Activated T-cell treated with anti-CD3 and anti-CD28 coated beads for 4 hours (primary cell): Measurements from ENCODE around the gene SGCA.

Source experiments
- DNase-seq: peaks from one replicate; pipeline ENCODE4 v3.0.0-alpha.2; 2020

Gene SGCA

DNA sequence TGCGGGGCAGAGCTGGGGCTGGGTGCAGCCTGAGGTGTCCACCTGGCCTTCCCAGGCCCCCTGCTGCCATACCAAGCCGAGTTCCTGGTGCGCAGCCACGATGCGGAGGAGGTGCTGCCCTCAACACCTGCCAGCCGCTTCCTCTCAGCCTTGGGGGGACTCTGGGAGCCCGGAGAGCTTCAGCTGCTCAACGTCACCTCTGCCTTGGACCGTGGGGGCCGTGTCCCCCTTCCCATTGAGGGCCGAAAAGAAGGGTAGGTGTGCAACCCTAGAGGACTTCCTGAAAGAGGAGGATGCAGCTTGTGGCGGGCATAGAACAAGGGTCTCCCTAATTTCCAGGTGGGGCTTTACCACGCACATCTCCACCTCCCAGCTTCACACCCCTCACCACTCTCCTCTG lies 2.5 kb downstream of the SGCA start:
- DNase-seq, result no peak

DNA sequence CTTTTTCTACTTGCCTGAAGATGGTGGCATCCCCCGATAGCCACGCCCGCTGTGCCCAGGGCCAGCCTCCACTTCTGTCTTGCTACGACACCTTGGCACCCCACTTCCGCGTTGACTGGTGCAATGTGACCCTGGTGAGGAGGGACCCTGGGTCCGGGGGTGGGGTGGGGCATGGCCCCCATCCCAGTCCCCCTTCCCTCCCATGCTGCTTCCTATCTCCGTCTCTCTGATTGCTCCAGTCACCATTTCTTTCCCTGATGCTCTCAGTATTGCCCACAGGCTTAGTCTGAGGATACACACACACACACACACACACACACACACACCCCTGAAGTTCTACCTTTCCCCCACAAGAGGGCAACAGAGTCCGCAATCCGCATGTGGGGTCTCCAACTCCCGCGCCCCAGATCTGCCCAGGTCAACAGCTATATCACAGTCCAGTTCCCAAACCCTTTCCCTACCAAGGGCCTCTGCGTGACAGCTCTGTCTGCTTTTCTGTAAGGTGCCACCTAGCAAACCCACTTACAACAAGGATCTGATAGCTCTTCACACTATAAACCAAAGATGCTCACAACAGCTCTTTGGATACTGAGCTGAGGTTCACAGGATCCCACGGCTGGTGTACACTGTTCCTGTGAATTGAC lies 3.4 kb downstream of the SGCA start:
- no peak for DNase-seq

DNA sequence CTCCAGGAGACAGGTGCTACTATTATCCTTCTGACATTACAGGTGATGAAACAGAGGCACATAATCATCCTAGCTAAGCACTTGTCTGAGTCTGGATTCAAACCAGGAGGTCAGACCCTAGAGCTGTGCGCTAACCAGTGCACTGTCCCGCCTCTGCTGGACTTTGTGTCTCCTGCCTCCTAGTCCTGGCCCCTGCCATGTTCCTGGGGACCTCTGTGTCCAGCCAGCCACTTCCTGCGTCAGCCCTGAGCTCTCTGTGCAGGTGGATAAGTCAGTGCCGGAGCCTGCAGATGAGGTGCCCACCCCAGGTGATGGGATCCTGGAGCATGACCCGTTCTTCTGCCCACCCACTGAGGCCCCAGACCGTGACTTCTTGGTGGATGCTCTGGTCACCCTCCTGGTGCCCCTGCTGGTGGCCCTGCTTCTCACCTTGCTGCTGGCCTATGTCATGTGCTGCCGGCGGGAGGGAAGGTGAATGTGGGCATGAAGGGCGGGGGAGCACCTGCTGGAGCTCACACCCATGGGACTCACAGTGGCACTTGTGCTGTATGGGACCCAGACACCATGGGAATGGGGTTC lies 4.2 kb downstream of the SGCA start:
- no peak for DNase-seq

DNA sequence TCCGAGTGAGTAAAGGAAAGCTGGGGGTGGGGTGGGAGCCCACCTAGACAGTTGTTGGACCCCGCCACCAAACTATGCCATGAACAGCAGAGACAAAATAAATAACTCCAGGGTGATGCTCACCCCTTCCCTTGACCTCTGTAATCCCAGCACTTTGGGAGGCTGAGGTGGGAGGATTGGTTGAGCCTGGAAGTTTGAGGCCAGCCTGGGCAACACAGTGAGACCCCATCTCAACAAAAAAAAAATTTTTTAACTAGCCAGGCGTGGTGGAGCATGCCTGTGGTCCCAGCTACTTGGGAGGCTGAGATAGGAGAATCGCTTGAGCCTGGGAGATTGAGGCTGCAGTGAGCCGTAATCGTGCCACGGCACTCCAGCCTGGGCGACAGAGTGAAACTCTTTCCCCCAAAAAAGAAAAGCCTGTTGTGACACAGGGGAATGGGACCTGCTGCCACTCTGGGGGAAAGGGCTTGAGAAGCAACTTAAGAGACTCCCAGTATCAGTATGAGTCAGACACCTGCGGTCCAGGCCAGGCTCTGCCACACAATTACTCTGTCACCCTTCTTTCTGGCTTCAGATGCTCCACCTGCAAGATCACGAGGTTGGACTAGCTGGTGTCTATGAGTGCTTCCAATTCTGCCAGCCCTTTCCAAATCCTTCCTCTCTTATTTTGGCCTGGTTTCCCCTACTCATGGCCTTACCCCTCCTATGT lies 5.0 kb downstream of the SGCA start:
- no peak for DNase-seq

- no peak for DNase-seq
Measured at GRCh38 chr17:50171371-50172071, 5.7 kb downstream of the SGCA start.

GRCh38 chr17:50172130-50172529 lies 6.3 kb downstream of the SGCA start:
- DNase-seq, result no peak

- DNase-seq, result no peak
Measured at GRCh38 chr17:50172936-50173334, 7.1 kb downstream of the SGCA start.

DNA sequence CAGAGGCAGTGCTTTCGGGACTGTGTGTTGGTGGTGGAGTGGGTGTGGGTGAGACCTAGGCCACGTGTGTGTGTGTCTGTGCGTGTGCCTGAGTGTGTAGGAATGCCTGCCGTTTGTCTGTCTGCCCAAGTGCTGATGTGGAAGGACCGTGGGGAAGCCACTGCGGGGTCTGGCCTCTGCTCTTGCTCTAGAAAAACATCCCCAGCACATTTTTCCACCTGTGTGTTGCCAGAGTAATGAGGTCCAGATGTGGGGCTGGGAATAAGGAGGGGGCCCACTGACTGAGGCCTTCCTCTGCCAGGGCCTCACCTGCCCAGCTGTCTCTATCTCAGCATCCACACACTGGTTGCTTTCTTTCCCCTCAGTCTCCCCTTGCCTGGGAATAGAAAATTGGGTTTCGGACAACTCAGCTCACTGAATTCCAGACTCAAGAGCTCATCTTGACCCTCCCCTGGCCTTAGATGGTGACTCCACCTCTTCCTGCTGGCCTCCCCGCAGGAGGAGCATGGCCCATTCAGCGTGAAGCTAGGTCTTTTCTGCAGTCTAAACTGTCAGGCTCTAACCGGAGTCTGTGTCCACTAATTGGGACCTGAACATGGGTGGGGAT lies 7.6 kb downstream of the SGCA start:
- no peak for DNase-seq

DNA sequence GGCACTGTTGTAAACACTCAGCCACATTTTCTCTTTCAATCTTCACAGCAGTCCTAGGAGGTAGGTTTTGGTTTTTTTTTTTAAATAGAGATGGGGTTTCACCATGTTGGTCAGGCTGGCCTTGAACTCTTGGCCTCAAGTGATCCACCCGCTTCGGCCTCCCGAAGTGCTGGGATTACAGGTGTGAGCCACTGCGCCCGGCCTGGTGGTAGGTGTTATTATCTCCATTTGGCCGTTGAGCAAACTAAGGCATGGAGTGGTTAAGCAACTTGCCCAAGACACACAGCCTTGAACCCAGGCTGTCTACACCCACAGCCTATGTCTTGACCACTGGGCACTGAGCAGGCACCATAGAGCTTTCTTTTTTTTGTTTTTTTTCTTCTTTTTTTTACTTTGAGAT lies 8.6 kb downstream of the SGCA start:
- no peak for DNase-seq

DNA sequence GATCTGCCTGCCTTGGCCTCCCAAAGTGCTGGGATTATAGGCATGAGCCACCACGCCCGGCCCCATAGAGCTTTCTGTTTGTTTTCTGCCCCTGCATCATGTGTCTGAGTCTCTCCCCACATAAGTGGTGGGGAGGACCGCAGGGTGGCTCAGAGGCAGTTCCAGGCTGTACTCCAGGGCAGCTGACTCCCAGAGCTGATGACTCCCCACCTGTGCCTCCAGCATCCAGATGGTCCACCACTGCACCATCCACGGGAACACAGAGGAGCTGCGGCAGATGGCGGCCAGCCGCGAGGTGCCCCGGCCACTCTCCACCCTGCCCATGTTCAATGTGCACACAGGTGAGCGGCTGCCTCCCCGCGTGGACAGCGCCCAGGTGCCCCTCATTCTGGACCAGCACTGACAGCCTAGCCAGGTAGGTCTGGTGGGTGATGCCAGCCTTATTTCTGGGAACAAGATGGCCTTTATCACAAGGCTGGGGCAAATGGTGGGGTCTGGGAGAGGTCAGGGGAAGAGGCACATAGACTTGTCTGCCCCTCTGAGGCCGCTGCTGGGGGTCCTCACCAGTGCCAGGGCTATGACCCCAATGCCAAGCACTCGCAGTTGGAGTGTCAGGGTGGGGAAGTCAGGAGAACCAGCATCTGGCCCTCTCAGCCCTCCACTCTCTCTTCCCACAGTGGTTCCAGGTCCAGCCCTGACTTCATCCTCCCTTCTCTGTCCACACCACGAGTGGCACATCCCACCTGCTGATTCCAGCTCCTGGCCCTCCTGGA lies 9.4 kb downstream of the SGCA start:
- DNase-seq, result no peak

DNA sequence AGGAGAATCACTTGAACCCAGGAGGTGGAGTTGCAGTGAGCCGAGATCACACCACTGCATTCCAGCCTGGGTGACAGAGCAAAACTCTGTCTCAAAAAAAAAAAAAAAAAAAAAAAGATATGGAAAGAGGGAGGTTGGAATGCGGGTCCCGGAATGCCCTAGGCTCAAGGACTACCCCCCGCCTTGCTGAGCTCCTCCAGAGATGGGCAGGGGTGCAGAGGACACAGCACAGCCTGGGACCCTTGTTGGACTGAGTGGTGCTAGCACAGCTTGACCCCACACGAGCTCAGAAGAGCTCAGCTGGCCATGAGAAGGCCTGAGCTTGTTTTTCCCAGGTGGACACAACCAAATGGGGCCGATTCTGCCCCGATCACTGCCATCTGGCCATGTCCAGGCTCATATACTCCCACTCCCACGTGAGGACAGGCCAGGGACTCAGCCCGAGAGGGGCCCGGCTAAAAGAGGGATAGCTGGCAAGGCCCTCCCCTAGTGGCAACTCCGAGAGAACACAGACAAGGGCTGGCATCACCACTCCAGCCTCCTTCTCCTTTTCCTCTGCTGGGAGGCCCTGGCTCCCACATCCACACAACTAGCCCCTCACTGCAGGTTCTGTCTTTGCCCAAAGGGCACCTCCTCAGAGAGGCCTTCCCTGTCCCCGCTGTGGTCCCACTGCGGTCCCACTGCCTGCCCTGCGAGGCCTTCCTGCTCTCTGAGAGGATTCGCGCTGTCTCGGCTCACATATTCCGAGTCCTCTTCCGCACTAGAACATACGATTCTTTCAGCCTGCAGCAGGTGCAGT lies 11.0 kb downstream of the SGCA start:
- no peak for DNase-seq

DNA sequence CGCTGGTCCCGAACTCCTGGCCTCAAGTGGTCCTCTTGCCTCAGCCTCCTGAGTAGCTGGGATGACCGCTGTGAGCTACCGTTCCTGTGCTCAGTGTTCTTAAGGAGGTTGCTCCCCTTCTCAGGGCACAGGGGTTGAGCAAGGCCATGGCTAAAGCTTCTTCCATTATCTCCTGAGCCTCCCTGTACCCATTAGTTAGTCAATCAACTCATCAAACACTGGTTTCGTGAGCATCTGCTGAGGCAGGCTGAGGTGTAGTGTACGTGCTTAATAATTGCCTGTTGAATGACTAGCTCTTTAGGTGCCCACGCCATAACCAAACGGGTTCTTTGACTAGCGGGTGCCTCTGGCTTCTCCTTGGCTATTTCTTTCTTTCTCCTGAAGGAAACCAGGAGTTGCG lies 11.7 kb downstream of the SGCA start:
- no peak for DNase-seq

- no peak for DNase-seq
Measured at GRCh38 chr17:50177983-50178834, 12.4 kb downstream of the SGCA start.

DNA sequence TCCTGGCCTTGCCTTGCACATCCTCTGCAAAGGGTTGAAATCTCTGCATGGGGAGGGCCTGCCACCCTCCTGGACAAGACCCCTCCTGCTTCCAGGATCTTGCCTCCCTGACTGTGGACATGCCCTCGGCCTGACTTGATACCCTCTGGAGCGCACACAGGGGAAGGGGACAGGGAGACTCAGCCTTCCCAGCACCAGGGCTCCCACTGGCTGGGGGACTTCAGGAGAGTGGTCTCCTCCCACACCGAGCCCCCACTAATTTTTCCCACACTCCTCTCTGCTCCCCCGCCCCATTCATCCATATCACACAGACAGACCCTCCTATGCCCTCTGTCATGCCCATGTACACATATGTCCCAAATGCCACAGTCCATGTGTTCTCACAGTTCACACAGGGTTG lies 14.3 kb downstream of the SGCA start:
- no peak for DNase-seq

DNA sequence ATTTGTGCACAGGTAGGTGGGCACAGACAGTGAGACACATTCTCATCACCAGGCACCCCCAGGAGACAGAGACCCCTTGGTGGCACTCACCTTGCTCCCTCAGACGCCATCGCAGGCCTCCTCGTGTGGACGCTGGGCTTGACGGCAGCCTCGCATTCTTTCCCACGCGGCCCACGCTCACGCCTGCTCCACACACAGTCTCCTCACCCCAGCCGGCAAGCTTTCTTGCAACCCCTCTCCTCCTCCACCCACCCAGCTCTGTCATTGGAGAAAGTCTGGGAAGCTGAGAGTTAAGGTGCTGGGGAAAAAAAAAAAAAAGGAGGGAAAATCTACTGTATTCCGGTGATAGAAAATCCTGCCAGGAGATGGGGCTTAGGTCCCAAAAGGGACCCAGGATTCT lies 14.8 kb downstream of the SGCA start:
- DNase-seq, result no peak

- no peak for DNase-seq
Measured at GRCh38 chr17:50181144-50181543, 15.3 kb downstream of the SGCA start.

- DNase-seq, result no peak
Measured at GRCh38 chr17:50181591-50182560, 16.1 kb downstream of the SGCA start.

DNA sequence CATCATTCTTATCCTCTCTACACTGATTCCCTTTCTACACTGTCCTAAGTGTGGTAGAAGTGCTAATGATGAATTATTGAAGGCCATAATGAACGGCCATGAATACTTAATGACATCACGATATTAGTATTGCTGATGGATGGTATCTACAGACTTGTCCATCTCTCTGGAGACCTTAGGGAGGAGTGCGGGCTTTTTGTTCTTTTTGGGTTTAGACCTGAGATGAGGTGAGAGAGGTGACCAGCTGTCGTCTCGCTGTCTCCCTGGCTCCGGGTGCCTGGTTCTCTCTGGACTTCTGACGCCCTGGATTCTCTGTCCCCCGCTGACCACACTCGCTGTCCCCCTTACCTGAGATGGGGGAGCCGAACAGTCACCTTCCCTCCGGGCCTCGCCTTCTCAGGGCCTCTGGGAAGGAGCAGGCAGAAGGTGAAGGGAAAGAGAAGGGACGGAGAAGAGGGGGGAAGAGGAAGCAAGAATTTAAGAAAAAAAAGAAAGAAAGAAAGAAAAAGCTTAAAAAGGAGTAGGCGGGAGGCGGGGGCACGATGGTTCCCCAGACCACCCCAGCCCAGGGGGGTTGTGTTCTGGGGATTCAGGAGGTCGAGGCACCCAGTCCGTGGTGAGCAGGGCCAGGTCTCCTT lies 17.1 kb downstream of the SGCA start:
- DNase-seq, result no peak

DNA sequence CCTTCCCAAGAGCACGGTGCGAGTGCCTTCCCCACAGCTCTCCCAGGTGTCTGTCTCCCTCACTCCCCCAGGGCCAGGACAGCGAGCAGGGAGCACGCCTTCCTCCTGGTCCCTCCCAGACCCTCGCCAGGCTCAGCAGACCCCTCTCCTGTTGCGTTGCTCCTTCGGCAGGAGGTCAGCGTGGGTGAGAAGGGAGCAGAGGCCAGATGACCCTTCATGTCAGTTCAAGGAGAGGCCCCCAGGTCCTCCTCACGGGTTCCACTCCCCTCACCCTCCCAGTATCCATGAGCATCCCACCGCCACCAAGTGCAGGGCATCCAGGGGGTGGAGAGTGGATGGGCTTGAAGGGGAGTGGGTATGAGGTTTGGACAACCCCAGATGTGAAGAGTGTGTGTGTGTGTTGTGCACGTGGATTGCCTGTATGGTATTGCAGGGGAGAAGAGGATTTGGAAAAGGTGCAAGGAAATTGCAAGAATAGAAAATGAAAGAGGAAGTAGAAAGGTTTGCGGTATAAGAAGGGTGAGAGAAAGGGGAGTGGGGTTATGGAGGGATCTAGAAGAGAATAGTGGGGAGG lies 17.7 kb downstream of the SGCA start:
- DNase-seq, result no peak
